ENCODE measurements around the gene FAH. TPM values are rescaled to one million over a fixed set of nuclear protein-coding genes. Genes with fewer than 3 reads are reported as not detected.

Gene FAH
- total and polyA plus RNA-seq, 2 donors (not counting 1 experiment from before 2014, with no cell fraction given) = 1.1 to 5.1 TPM

GRCh38 chr15:80208758-80209734 is 56.2 kb downstream of the FAH start:
- H3K9me3 Mint-ChIP-seq (ENCODE audit: insufficient read depth) = no peaks in the 10 kb centered on the region
- no peak overlapping the region for H3K4me2 ChIP-seq (replicated peaks; ENCODE audit: low read depth, low read length, poor library complexity, severe bottlenecking)

More at GRCh38 chr15:80208758-80209734, 56.2 kb downstream of the FAH start:
- peaks cover 39% of the 10 kb centered on the region for H3K27me3 Mint-ChIP-seq
- H3K4me1 ChIP-seq (ENCODE audit: control insufficient read depth in 2 of 2, insufficient read depth in 2 of 2, low read length in 2 of 2) = no peaks in the 10 kb centered on the region
- ChIA-PET POLR2A (no interaction called here), CTCF (no interaction called here)
- intact Hi-C loops (cut with micrococcal nuclease) = no loop called here
- ATAC-seq (ENCODE audit: low read depth) (no peak), DNase-seq (no peak)
- no peak overlapping the region for H3K27ac Mint-ChIP-seq
- no peak overlapping the region for H2AFZ ChIP-seq (ENCODE audit: insufficient read depth, low read depth, low read length, poor library complexity, severe bottlenecking)
- H3K79me2 ChIP-seq (ENCODE audit: control insufficient read depth, insufficient read depth, low read length) = no peaks in the 10 kb centered on the region
- H3K9me3 ChIP-seq (ENCODE audit: control extremely low read depth in 1 of 3, control insufficient read depth in 2 of 3, insufficient read depth in 1 of 3, low read length in 2 of 3) = no peaks in the 10 kb centered on the region
- no peaks in the 10 kb centered on the region for H3K4me1 Mint-ChIP-seq
- no peak overlapping the region for H3K9ac ChIP-seq (ENCODE audit: low read length)
- H3K4me3 Mint-ChIP-seq = no peak overlapping the region
- H4K20me1 ChIP-seq (ENCODE audit: control insufficient read depth, insufficient read depth, low read length, poor library complexity, severe bottlenecking) = no peaks in the 10 kb centered on the region
- WGBS (ENCODE audit: insufficient coverage) = 97% methylated on average over 11 of the region's 11 CpGs
- peaks cover 0 to 13% (median 3%) of the 10 kb centered on the region in 4 experiments for H3K27me3 ChIP-seq (replicated peaks in 1 of 4; ENCODE audit: control extremely low read depth in 1 of 4, control insufficient read depth in 3 of 4, insufficient read depth in 4 of 4, low read length in 3 of 4)
- no peak overlapping the region for H3K27ac ChIP-seq (ENCODE audit: low read length in 2 of 2)
- no peak for TF ChIP-seq EZH2 (IDR thresholded peaks at IDR 0.05; ENCODE audit: borderline replicate concordance, insufficient read depth, low read depth, low read length, poor library complexity, severe bottlenecking)
- no peak for TF ChIP-seq CTCF (IDR thresholded peaks at IDR 0.05)
- H3K36me3 ChIP-seq (replicated peaks in 1 of 2; ENCODE audit: control extremely low read depth in 1 of 2, control insufficient read depth in 1 of 2, extremely low read depth in 1 of 2, insufficient read depth in 2 of 2, low read length in 1 of 2) = no peaks in the 10 kb centered on the region
- no peak overlapping the region for H3K4me3 ChIP-seq (ENCODE audit: control extremely low read depth in 1 of 5, extremely low read depth in 1 of 5, insufficient read depth in 1 of 5, low read depth in 2 of 5, low read length in 4 of 5)
